ENCODE data around the gene BPIFA1.

Gene BPIFA1

DNA sequence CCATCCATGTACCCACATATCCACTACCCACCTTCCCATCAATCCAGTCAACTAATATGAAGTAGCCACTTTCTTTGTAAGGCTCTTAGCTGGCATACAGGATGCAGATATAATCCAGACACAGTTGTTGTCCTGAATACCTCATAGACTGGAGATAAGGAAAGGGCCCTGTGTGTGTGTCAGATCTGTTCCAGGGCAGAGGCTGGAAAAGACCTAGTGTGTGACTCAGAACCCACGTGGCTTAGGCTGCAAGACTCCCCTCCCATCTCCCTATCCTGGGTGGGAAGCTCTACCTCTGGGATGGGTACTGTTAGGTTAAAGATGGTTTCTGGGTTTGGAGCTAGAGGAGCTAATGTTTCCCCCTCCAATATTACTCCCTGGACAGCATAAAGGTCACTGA is 3.6 kb downstream of the BPIFA1 start:
- Histone ChIP-seq H3K4me1 (no peaks in the 10 kb centered on the region), H3K4me3 (no peak overlapping the region), H3K27me3 (no peaks in the 10 kb centered on the region), H3K9ac (no peak overlapping the region), H4K20me1 (no peaks in the 10 kb centered on the region), H3K4me2 (no peak overlapping the region), H3K27ac (no peak overlapping the region), H3K36me3 (no peaks in the 10 kb centered on the region), H3K9me3 (no peaks in the 10 kb centered on the region)
- no peak for TF ChIP-seq Cebpa-rat (IDR thresholded peaks at IDR 0.05)

DNA sequence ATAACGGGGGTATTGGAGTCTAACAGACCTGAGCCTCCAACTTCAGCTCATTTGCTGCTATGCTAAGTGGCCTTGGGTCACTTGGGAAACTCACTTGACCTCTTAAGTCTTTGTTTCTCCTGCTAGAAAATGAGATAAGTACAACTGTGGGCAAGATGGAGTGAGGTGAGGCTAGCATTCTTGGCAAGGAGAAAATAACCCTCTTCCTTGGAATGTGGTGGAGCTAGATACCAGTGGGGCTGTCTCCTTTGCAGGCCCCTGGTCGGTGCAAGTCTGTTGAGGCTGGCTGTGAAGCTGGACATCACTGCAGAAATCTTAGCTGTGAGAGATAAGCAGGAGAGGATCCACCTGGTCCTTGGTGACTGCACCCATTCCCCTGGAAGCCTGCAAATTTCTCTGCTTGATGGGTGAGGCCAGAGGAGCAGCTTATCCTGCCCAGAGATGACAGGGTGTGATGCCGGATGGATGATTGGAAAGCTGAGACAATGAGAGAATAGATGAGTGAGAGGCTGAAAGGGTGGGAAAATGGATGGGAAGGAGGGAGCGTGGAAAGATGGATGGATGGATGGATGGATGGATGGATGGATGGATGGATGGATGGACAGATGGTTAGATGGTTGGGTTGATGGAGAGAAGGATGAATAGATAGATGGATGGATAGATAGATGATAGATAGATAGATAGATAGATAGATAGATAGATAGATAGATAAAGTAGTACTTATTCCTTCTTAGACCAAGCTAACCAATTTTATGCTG is 4.4 kb downstream of the BPIFA1 start:
- no peak overlapping the region for H3K4me3 ChIP-seq
- no peak overlapping the region for H3K27ac ChIP-seq
- H3K4me2 ChIP-seq, result no peak overlapping the region
- no peaks in the 10 kb centered on the region for H3K9me3 ChIP-seq
- no peaks in the 10 kb centered on the region for H3K4me1 ChIP-seq
- no peak overlapping the region for H3K9ac ChIP-seq
- H3K27me3 ChIP-seq, result no peaks in the 10 kb centered on the region
- no peaks in the 10 kb centered on the region for H4K20me1 ChIP-seq
- no peak for TF ChIP-seq Cebpa-rat (IDR thresholded peaks at IDR 0.05)
- H3K36me3 ChIP-seq, result no peaks in the 10 kb centered on the region

DNA sequence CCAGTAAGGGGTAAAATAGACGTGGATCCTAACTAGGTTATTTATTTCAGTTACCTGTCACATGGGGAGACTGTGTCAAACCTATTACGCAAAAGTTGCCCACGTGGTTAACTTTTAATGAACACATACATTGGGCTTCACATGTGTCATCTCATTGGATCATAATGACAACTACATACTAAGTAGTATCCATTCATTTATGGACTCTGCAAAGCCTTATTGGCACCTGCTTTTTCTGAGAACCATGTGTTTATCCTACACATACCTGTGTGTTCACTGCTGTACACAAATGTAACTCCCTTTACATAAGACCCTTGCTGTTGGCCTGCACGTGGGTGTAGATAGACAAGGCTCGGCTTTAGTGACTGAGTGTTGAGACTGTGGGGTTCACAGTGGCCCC is 5.1 kb downstream of the BPIFA1 start:
- Histone ChIP-seq H4K20me1 (no peaks in the 10 kb centered on the region), H3K36me3 (no peaks in the 10 kb centered on the region), H3K4me2 (no peak overlapping the region), H3K4me1 (no peaks in the 10 kb centered on the region), H3K27ac (no peak overlapping the region), H3K27me3 (no peaks in the 10 kb centered on the region), H3K9me3 (no peaks in the 10 kb centered on the region), H3K9ac (no peak overlapping the region), H3K4me3 (no peak overlapping the region)
- no peak for TF ChIP-seq Cebpa-rat (IDR thresholded peaks at IDR 0.05)

DNA sequence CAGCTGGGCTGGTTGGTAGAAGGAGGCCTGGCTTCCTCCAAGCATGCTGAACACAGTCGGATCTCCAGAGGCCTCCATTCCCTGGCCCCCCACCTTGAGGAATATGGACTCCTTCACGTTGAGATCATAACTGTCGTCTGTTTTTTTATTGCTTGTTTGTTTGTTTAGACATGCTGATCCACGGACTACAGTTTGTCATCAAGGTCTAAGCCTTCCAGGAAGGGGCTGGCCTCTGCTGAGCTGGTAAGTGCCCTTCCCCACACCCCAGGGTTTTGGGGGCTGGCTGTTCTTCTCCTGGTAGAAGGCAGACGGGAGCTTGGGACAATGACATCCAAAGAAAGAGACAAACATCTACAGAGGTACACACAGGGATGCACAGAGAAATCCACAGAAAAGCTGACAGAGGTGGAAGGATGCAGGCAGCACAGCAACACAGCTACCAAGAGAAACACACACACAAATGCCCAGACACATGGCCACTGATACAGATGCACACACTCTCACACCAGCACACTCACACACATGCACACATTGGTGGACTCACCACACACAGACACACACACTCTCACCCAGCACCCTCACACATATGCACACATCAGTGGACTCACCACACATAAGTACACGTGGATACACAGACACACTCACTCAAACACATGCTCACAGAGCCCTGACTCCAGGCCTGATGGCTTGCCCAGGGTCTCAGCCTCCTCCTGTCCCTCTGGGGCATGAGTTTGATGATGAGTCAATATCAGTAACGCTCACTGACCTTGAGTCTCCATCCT is 6.7 kb downstream of the BPIFA1 start:
- no peaks in the 10 kb centered on the region for H4K20me1 ChIP-seq
- no peaks in the 10 kb centered on the region for H3K36me3 ChIP-seq
- TF ChIP-seq Cebpa-rat (IDR thresholded peaks at IDR 0.05), result no peak

DNA sequence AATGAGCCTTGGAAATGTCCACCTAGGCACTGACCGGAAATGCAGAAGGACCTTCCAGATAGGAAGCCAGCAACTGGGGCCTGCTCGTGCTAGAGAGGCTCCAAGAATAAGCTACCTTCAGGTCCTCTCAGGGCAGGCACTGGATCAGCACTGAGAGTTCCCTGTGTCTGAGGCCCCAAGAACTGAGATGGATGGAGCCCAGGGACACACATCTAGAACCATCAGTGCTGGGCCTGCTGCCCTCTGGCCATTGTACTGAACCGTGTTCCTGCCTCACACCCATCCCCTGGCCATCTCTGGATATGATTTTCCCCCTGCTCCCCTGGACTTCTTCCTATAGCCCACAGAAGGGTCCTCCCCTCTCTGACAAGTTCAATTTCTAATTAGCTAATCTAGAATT is 10.3 kb downstream of the BPIFA1 start:
- H3K9ac ChIP-seq, result no peak overlapping the region
- H3K4me3 ChIP-seq, result no peak overlapping the region
- no peak for TF ChIP-seq Cebpa-rat (IDR thresholded peaks at IDR 0.05)
- no peak overlapping the region for H3K27ac ChIP-seq
- H3K9me3 ChIP-seq, result no peaks in the 10 kb centered on the region
- H3K36me3 ChIP-seq, result no peaks in the 10 kb centered on the region
- H4K20me1 ChIP-seq, result no peaks in the 10 kb centered on the region
- peak overlapping the region; percentile 22; the same call in 1 of the 2 replicates for H3K4me2 ChIP-seq
- H3K4me1 ChIP-seq, result peaks cover 17% of the 10 kb centered on the region
- no peaks in the 10 kb centered on the region for H3K27me3 ChIP-seq

More for the DNA sequence above, 6.7 kb downstream of the BPIFA1 start:
- Histone ChIP-seq H3K9me3 (no peaks in the 10 kb centered on the region), H3K4me3 (no peak overlapping the region), H3K27me3 (no peaks in the 10 kb centered on the region), H3K4me1 (peaks cover 5% of the 10 kb centered on the region; the same call in 1 of the 2 replicates), H3K27ac (no peak overlapping the region), H3K9ac (no peak overlapping the region), H3K4me2 (no peak overlapping the region)

DNA sequence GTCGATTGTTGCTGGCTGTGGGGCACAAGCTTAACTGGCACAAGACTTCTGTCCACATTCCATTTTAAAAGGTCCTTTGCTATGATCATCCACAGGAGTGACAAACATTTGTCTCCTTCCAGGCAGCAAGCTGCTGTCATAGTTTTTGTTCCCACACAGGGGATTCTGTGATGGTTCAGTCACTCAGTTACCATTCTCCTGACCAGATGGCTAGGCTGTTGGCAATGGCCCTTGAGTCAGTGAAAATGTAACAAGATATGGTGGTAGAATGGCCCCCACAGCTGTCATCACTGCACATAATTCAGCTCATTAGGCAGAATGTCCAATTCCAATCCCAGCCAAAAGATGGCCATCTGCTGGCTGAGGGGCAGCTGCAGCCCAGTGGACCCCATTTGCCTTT is 13.7 kb downstream of the BPIFA1 start:
- Histone ChIP-seq H3K9ac (no peak overlapping the region), H3K27ac (no peak overlapping the region), H3K27me3 (no peaks in the 10 kb centered on the region), H3K4me3 (no peak overlapping the region), H4K20me1 (no peaks in the 10 kb centered on the region), H3K36me3 (no peaks in the 10 kb centered on the region), H3K4me1 (peaks cover 19% of the 10 kb centered on the region), H3K9me3 (no peaks in the 10 kb centered on the region), H3K4me2 (no peak overlapping the region)
- TF ChIP-seq Cebpa-rat (IDR thresholded peaks at IDR 0.05), result no peak

DNA sequence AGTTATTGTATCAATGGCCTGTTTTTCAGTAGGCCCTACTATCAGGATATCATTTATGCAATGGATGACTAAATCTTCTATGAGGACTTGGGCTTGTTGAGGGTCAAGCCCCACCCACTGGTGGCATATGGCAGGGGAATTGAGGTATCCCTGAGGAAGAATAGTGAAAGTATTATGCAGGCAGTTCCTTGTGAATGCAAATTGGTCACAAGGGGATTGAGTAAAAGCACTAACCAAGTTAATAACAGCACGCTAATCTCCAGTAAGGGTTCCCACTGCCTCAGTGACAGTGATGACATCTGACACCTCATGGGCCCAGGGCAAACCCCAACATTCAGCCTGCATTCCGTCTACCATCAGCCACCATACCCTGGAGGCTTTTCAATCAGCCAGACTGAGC is 14.9 kb downstream of the BPIFA1 start:
- Histone ChIP-seq H3K27ac (no peak overlapping the region), H3K4me3 (no peak overlapping the region), H3K36me3 (no peaks in the 10 kb centered on the region), H3K9me3 (no peaks in the 10 kb centered on the region), H4K20me1 (no peaks in the 10 kb centered on the region), H3K4me1 (peaks cover 19% of the 10 kb centered on the region), H3K9ac (no peak overlapping the region), H3K4me2 (peak overlapping the region; percentile 57), H3K27me3 (no peaks in the 10 kb centered on the region)
- no peak for TF ChIP-seq Cebpa-rat (IDR thresholded peaks at IDR 0.05)

DNA sequence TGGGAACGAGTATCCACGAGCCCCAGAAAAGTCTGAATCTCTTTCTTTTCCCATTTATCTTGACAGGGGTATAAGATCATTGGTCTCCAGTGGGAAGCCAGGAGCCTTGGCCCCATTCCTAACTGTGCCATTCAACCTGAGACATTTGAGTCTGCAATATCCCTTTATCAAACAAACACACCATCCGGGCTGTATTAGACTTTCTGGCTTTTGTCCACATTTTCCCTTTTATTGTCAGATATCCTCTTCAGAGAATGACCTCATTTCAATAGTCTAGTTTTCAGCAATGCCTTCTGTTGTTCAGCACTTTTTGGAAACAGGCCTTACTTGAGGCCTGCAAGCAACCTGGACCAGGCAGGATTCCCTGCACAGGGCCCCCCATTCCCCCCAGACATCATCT is 15.7 kb downstream of the BPIFA1 start:
- Histone ChIP-seq H3K4me1 (peaks cover 15% of the 10 kb centered on the region), H3K4me3 (no peak overlapping the region), H3K36me3 (no peaks in the 10 kb centered on the region), H3K9me3 (no peaks in the 10 kb centered on the region), H3K9ac (no peak overlapping the region), H4K20me1 (no peaks in the 10 kb centered on the region), H3K27ac (no peak overlapping the region), H3K27me3 (no peaks in the 10 kb centered on the region), H3K4me2 (no peak overlapping the region)
- no peak for TF ChIP-seq Cebpa-rat (IDR thresholded peaks at IDR 0.05)

DNA sequence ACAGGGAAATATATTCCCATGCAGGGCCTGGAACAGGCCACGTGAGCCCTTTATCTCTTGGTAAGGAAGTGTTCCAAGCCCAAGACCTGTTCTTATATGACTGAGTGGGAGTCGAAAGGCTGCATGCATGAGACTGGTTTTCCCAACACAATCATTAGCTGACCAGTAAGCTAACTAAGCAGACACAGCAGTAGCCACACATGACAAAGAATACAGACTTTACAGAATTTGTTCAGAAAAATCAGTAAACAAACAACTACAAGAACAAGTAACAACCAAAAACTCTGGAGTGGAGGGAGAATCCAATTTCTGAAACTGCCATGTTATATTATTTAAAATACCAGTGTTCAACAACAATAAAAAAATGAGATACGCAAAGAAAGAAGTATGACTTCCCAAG is 16.7 kb downstream of the BPIFA1 start:
- Histone ChIP-seq H3K4me1 (peaks cover 15% of the 10 kb centered on the region), H4K20me1 (no peaks in the 10 kb centered on the region), H3K4me2 (no peak overlapping the region), H3K27me3 (no peaks in the 10 kb centered on the region), H3K9ac (no peak overlapping the region), H3K27ac (no peak overlapping the region), H3K4me3 (no peak overlapping the region), H3K36me3 (no peaks in the 10 kb centered on the region), H3K9me3 (no peaks in the 10 kb centered on the region)
- TF ChIP-seq Cebpa-rat (IDR thresholded peaks at IDR 0.05), result no peak

DNA sequence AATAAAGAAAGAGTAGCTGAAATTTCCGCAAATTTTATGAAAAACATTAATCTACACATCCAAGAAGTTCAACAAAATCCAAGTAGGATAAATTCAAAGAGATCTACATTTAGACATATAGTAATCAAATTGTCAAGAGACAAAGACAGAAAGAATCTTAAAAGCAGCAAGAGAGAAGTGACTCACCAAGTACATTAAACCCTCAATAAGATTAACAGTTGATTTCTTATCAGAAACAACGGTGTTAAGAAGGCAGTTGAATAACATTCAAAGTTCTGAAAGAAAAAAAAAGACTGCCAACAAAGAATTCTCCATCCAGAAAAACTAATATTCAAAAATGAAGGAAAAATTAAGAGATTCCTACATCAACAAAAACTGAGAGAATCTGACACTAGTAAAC is 19.2 kb downstream of the BPIFA1 start:
- no peak overlapping the region for H3K4me2 ChIP-seq
- H3K27me3 ChIP-seq, result no peaks in the 10 kb centered on the region
- no peak overlapping the region for H3K27ac ChIP-seq
- no peaks in the 10 kb centered on the region for H4K20me1 ChIP-seq
- no peaks in the 10 kb centered on the region for H3K9me3 ChIP-seq
- TF ChIP-seq Cebpa-rat (IDR thresholded peaks at IDR 0.05), result no peak
- peaks cover 13% of the 10 kb centered on the region for H3K4me1 ChIP-seq
- no peak overlapping the region for H3K4me3 ChIP-seq
- H3K9ac ChIP-seq, result no peak overlapping the region
- no peaks in the 10 kb centered on the region for H3K36me3 ChIP-seq
